WERI-Rb-1 (cell line): ENCODE results near the gene LRRC4C.

ENCODE experiments used
- DNase-seq: peaks from one replicate; pipeline ENCODE4 v3.0.0-alpha.2; 2020
- H3K27ac ChIP-seq: fragments of 250-450 bp; sonication (Bioruptor Pico); 2 replicates; pipeline ENCODE4 v1.5.1; 2020; ENCODE audit warnings: mild to moderate bottlenecking, moderate library complexity
- H3K27me3 ChIP-seq: fragments of 250-450 bp; sonication (Bioruptor Pico); 2 replicates; pipeline ENCODE4 v1.5.1; 2021; ENCODE audit warnings: mild to moderate bottlenecking, low read depth, moderate library complexity; ENCODE audit not compliant: insufficient read depth, severe bottlenecking
- H3K36me3 ChIP-seq: fragments of 250-450 bp; sonication (Bioruptor Pico); 2 replicates; pipeline ENCODE4 v1.5.1; 2020; ENCODE audit warnings: mild to moderate bottlenecking, moderate library complexity
- H3K4me3 ChIP-seq: 2 replicates; pipeline ENCODE4 v1.5.1; 2011; ENCODE audit warnings: low read depth, mild to moderate bottlenecking, control low read depth, low read length
- H3K9me3 ChIP-seq: fragments of 250-450 bp; sonication (Bioruptor Pico); 2 replicates; pipeline ENCODE4 v1.5.1; 2021; ENCODE audit warnings: mild to moderate bottlenecking, moderate library complexity; ENCODE audit not compliant: severe bottlenecking
- TF ChIP-seq, protein P1 (sequence below): IDR thresholded peaks from 2 replicates; pipeline ENCODE4 v1.5.1; 2011; ENCODE audit warnings: low read depth, mild to moderate bottlenecking, control low read depth, inconsistent platforms, low read length

Gene LRRC4C

DNA sequence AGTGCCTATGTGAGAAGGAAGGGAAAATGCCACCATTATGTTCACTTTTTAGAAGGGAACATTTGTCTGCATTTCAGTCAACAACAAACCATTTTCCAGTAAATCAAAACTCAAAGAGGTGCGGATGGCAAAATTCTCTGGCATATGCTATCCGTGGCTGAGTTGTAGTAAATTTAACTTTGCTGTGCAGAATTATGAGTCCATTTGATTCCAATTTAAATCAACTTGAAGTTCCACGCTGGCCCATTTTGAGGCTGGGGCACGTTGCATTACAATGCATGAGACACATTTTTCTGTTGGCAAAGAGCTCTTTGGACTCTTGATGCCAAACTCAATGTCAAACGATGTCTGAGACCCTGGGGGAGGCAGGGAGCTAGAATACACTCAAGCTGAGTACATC, 211.8 kb downstream of the LRRC4C start:
- H3K9me3 ChIP-seq = no peaks in the 10 kb centered on the region
- TF ChIP-seq, protein P1, sequence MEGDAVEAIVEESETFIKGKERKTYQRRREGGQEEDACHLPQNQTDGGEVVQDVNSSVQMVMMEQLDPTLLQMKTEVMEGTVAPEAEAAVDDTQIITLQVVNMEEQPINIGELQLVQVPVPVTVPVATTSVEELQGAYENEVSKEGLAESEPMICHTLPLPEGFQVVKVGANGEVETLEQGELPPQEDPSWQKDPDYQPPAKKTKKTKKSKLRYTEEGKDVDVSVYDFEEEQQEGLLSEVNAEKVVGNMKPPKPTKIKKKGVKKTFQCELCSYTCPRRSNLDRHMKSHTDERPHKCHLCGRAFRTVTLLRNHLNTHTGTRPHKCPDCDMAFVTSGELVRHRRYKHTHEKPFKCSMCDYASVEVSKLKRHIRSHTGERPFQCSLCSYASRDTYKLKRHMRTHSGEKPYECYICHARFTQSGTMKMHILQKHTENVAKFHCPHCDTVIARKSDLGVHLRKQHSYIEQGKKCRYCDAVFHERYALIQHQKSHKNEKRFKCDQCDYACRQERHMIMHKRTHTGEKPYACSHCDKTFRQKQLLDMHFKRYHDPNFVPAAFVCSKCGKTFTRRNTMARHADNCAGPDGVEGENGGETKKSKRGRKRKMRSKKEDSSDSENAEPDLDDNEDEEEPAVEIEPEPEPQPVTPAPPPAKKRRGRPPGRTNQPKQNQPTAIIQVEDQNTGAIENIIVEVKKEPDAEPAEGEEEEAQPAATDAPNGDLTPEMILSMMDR = no peak
- DNase-seq = no peak
- no peak overlapping the region for H3K27ac ChIP-seq
- H3K36me3 ChIP-seq = no peaks in the 10 kb centered on the region
- no peak overlapping the region for H3K4me3 ChIP-seq
- peaks cover 21% of the 10 kb centered on the region for H3K27me3 ChIP-seq

DNA sequence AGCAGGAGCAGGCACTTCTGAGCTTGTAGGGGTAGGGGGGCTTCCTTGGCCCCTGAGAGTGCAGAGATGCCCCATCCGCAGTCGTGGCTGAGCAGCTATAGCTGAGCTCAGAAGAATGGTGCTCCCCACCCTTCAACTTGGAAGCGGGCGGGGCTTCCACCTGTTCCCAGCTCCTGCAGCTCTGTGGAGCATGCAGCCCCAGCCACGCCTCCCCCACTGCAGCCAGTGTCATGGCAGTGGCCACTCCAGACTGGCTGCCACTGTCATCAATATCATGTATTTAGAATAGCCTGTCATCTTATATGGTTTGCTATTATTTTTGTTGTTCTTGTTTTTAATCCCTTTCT, 213.1 kb downstream of the LRRC4C start:
- H3K4me3 ChIP-seq = no peak overlapping the region
- no peaks in the 10 kb centered on the region for H3K9me3 ChIP-seq
- no peak overlapping the region for H3K27ac ChIP-seq
- peaks cover 25% of the 10 kb centered on the region for H3K27me3 ChIP-seq
- no peaks in the 10 kb centered on the region for H3K36me3 ChIP-seq
- TF ChIP-seq, protein P1 = no peak
- no peak for DNase-seq

DNA sequence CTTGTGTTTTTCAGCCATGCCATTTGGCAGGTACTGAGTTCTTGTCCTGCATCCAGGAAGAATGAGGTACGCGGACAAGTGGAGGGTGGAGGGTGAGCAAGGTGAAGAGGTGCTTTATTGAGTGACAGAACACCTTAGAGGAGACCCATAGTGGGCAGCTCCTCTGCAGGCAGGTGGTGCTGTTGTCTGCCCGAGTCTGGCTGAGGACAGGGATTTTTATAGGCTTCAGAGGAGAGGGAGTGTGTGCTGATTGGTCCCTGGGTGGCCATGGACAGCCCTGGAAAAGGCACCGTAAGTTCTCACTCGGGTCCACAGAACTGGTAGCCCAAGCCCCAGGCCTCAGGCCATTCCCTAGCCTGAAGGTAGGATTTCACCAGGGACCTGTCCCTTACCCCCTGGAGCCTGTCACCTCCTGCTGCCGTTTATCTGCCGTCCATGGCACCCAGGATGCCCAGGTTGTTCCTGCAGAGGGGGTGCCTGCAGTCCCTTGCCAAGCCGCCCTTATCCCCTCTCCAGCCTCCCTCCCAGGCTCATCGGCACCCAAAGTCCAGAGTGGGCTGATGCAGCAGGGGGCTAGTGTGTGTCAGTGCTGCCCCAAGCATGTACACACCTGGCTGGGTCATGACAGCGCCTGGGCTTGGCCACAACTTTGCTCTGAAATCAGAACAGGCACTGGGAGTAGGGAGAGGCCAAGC, 213.6 kb downstream of the LRRC4C start:
- H3K27me3 ChIP-seq = peaks cover 26% of the 10 kb centered on the region
- DNase-seq = peak; percentile 7
- no peaks in the 10 kb centered on the region for H3K9me3 ChIP-seq
- no peak overlapping the region for H3K27ac ChIP-seq
- H3K36me3 ChIP-seq = no peaks in the 10 kb centered on the region
- H3K4me3 ChIP-seq = no peak overlapping the region
- TF ChIP-seq, protein P1 = 0 out of 2 replicates have a peak, but pooled peaks have one; percentile 13

DNA sequence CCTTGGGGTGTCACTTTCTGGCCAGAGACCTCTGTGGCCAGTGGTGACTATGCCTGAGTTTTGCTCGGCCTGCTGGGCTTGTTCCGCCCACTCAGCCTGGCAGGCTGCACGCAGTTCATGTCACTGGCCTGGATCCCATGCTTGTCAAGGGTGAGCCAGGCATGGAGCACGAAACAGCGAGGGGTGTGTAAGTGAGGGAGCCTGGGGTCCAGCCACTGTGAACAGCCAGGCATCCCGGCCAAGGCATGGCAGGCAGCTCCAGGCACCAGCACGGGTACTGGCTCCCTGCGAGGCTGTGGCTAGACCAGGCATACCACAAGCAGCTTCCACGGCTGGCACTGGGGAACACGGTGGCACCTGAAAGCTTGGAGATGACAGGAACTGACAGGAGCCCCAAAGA, 214.3 kb downstream of the LRRC4C start:
- Histone ChIP-seq H3K27me3 (peaks cover 26% of the 10 kb centered on the region), H3K4me3 (no peak overlapping the region), H3K9me3 (no peaks in the 10 kb centered on the region), H3K36me3 (no peaks in the 10 kb centered on the region), H3K27ac (no peak overlapping the region)
- no peak for DNase-seq
- TF ChIP-seq, protein P1 = no peak

DNA sequence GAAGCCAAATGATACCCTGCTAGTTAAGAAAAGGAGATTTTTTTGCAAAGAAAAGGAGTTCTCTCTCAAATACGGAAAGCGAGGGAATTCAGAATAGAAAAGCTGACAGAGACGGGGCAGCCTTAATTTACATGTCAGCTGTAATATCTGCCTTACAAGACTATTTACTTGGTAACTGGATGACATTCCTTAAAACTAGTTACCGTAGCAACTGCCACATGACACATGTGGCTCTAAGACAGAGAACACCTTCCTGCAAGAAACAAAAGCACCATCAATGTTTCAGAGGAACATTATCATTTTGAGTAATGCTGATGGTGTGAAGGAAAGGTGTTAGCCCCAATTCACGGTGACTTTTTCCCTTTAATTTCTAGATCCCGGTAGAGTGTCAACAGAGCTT, 222.1 kb downstream of the LRRC4C start:
- Histone ChIP-seq H3K27ac (no peak overlapping the region), H3K4me3 (no peak overlapping the region), H3K9me3 (no peaks in the 10 kb centered on the region), H3K27me3 (peaks cover 11% of the 10 kb centered on the region), H3K36me3 (no peaks in the 10 kb centered on the region)
- no peak for DNase-seq
- TF ChIP-seq, protein P1 = no peak

DNA sequence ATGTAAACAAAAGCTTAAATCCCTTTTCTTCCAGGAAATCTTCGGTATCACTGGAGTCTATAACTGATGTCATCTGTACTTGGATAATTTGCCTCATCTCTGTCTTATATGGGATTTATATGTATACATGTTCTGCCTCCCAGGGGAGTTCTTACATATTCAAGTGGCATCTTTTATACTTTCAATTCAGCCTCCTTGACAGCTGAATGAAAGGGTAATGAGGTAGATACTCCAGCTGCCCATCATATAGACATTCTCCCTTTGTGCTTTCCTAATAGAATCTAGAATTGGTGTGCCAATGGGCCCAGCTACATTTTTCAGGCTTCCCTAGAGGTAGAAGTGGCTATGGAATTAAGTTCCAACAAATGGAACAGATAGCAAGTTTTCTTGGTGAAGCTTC, 223.8 kb downstream of the LRRC4C start:
- Histone ChIP-seq H3K9me3 (no peaks in the 10 kb centered on the region), H3K36me3 (no peaks in the 10 kb centered on the region), H3K27me3 (peaks cover 7% of the 10 kb centered on the region), H3K27ac (no peak overlapping the region), H3K4me3 (no peak overlapping the region)
- no peak for DNase-seq
- TF ChIP-seq, protein P1 = no peak
